Measurements from ENCODE around the gene REP15. TPM values are rescaled to one million over a fixed set of nuclear protein-coding genes. Genes with fewer than 3 reads are reported as not detected.

REP15 gene
- total RNA-seq, 1 experiment from 2014 or later: 1.9 TPM

GRCh38 chr12:27730097-27730588, 33.9 kb downstream of the REP15 start:
- no peak for DNase-seq (ENCODE audit: low read depth, low spot score)
- H3K27me3 ChIP-seq (ENCODE audit: control insufficient read depth, insufficient read depth, low read length): no peaks in the 10 kb centered on the region
- intact Hi-C loops (cut with micrococcal nuclease; ENCODE audit: unreplicated experiment) (no loop called here), in situ Hi-C loops (cut with HindIII; ENCODE audit: low pct_unique_long_range_greater_than_20kb, low sequenced_read_pairs) (no loop called here)
- no peak overlapping the region for H3K4me3 ChIP-seq (ENCODE audit: low read depth in 2 of 2, low read length in 2 of 2)
- ChIA-PET CTCF (no interaction called here), POLR2A (no interaction called here)
- H3K4me1 ChIP-seq (ENCODE audit: control insufficient read depth, insufficient read depth, low read length): no peaks in the 10 kb centered on the region; the same call in 1 of the 2 replicates
- H3K9me3 ChIP-seq (ENCODE audit: control insufficient read depth, insufficient read depth, low read depth, low read length): no peaks in the 10 kb centered on the region
- no TSS peak for BruUV-seq (replicated peaks)
- TF ChIP-seq TCF7L2 (IDR thresholded peaks at IDR 0.05; ENCODE audit: low read depth, low read length): no peak
- no peak for TF ChIP-seq REST (IDR thresholded peaks at IDR 0.05; ENCODE audit: insufficient read depth in 1 of 2, low read depth in 2 of 2, low read length in 1 of 2)
- no peak for TF ChIP-seq SIN3A (IDR thresholded peaks at IDR 0.05; ENCODE audit: borderline replicate concordance, insufficient read depth, low read depth, low read length)
- no peak for TF ChIP-seq POLR2AphosphoS5 (IDR thresholded peaks at IDR 0.05; ENCODE audit: low read depth, low read length)
- TF ChIP-seq CTCF (IDR thresholded peaks at IDR 0.05): no peak
- H3K27ac ChIP-seq (ENCODE audit: low read length): no peak overlapping the region
- no peak for ATAC-seq
- peaks cover 8% of the 10 kb centered on the region; the same call in 1 of the 2 replicates for H3K36me3 ChIP-seq (ENCODE audit: control insufficient read depth, insufficient read depth, low read length)

GRCh38 chr12:27732281-27732680, 36.0 kb downstream of the REP15 start:
- no peaks in the 10 kb centered on the region for H3K27me3 ChIP-seq (ENCODE audit: control insufficient read depth, insufficient read depth, low read length)
- H3K4me3 ChIP-seq (ENCODE audit: low read depth in 2 of 2, low read length in 2 of 2): no peak overlapping the region
- H3K27ac ChIP-seq (ENCODE audit: low read length): no peak overlapping the region
- TF ChIP-seq CTCF (IDR thresholded peaks at IDR 0.05): peak; percentile 33
- no peak for TF ChIP-seq POLR2AphosphoS5 (IDR thresholded peaks at IDR 0.05; ENCODE audit: low read depth, low read length)
- no peak for DNase-seq (ENCODE audit: low read depth, low spot score)
- ChIA-PET POLR2A (no interaction called here), CTCF (interaction anchor here (0.6 to 1.2 kb wide), 10 partner anchors 29 to 809 kb away, joined by 3 to 10 read pairs (median 4); no protein-coding TSS in a partner anchor)
- intact Hi-C loops (cut with micrococcal nuclease; ENCODE audit: unreplicated experiment): loop anchor here (2.0 kb wide), 1 partner anchor 91 kb away; no protein-coding TSS in a partner anchor
- in situ Hi-C loops (cut with HindIII; ENCODE audit: low pct_unique_long_range_greater_than_20kb, low sequenced_read_pairs): no loop called here
- H3K36me3 ChIP-seq (ENCODE audit: control insufficient read depth, insufficient read depth, low read length): peaks cover 10% of the 10 kb centered on the region
- H3K4me1 ChIP-seq (ENCODE audit: control insufficient read depth, insufficient read depth, low read length): no peaks in the 10 kb centered on the region; the same call in 1 of the 2 replicates
- peak; percentile 89 for ATAC-seq
- BruUV-seq (replicated peaks): no TSS peak
- no peaks in the 10 kb centered on the region for H3K9me3 ChIP-seq (ENCODE audit: control insufficient read depth, insufficient read depth, low read depth, low read length)

Measured in Panc1 (cell line).